K562 (cell line): Measurements from ENCODE around the gene MB21D2. TPM values are rescaled to one million over a fixed set of nuclear protein-coding genes. Genes with fewer than 3 reads are reported as not detected.

Source experiments
- CBX8 ChIP-seq: fragments of 200-600 bp; sonication (generic); IDR thresholded peaks from 2 replicates; pipeline ENCODE4 v1.6.1; 2012; ENCODE audit warnings: borderline replicate concordance, mixed run types, low read depth, mild to moderate bottlenecking, moderate library complexity, mixed read lengths, low read length, control low read depth, inconsistent platforms; ENCODE audit not compliant: poor library complexity, severe bottlenecking; ENCODE audit errors: extremely low read depth
- HDAC8 ChIP-seq: fragments of 450-650 bp; IDR thresholded peaks from 2 replicates; pipeline ENCODE4 v1.6.1; 2016; ENCODE audit warnings: mild to moderate bottlenecking, missing genetic modification characterization, moderate library complexity, missing compliant biosample characterization
- HMG20A ChIP-seq: fragments of 450-650 bp; formaldehyde crosslinking; conservative IDR thresholded peaks from 2 replicates; pipeline ENCODE4 v1.4.0; 2020; ENCODE audit warnings: mild to moderate bottlenecking, mixed read lengths
- HMGN3 ChIP-seq: IDR thresholded peaks from 2 replicates; pipeline ENCODE4 v1.6.1; 2011; ENCODE audit warnings: borderline replicate concordance, low read depth, mild to moderate bottlenecking, mixed read lengths, low read length; ENCODE audit not compliant: insufficient read length; ENCODE audit errors: extremely low read depth
- IFI16 ChIP-seq: fragments of 250-450 bp; sonication (Bioruptor Pico); IDR thresholded peaks from 2 replicates; pipeline ENCODE4 v2.1.2; 2022; ENCODE audit warnings: mild to moderate bottlenecking, inconsistent platforms
- IRF2 ChIP-seq: sonication (generic); formaldehyde crosslinking; IDR thresholded peaks from 2 replicates; pipeline ENCODE4 v1.8.1; 2022; ENCODE audit warnings: mild to moderate bottlenecking, missing genetic modification reagents
- MCM7 ChIP-seq, 2 experiments: fragments of 450-650 bp; IDR thresholded peaks; 2 replicates each; pipeline ENCODE4 v1.6.1; 2016 to 2018
- TAF7 ChIP-seq: fragments of 450-650 bp; IDR thresholded peaks from 2 replicates; pipeline ENCODE4 v1.6.1; 2016; ENCODE audit warnings: missing genetic modification characterization, missing compliant biosample characterization
- TCF15 ChIP-seq: fragments of 250-450 bp; sonication (Bioruptor Pico); IDR thresholded peaks from 2 replicates; pipeline ENCODE4 v1.8.0; 2022; ENCODE audit warnings: moderate library complexity, mild to moderate bottlenecking, inconsistent platforms
- THRA ChIP-seq: fragments of 450-650 bp; IDR thresholded peaks from 2 replicates; pipeline ENCODE4 v1.6.1; 2017; ENCODE audit warnings: mild to moderate bottlenecking, moderate library complexity
- ZBTB7A ChIP-seq: IDR thresholded peaks from 2 replicates; pipeline ENCODE4 v1.6.1; 2011; ENCODE audit warnings: low read depth, mild to moderate bottlenecking, low read length, moderate library complexity, borderline replicate concordance; ENCODE audit not compliant: control insufficient read depth
- ZNF23 ChIP-seq: fragments of 250-450 bp; sonication (Bioruptor Pico); IDR thresholded peaks from 2 replicates; pipeline ENCODE4 v1.4.0; 2020; ENCODE audit warnings: mild to moderate bottlenecking
- polyA plus RNA-seq, 8 experiments: library from polyadenylated mRNA; depleted of rRNA in 4 of 8; stranded (reverse) in 5 of 8; unstranded in 3 of 8; fragments of >200 nt; fragmentation: Nextera tagmentation in 2 of 8; fragmentation: Illumina TruSeq in 1 of 8; extraction: Ambion mirVana in 2 of 8; extraction: Trizol in 1 of 8; gene quantifications; 2 replicates each; pipeline versions ENCODE4 v1.2.1 to v1.2.3, GENCODE V29; 2011 to 2014; ENCODE audit warnings: inconsistent platforms in 1 of 8, missing spikeins in 1 of 8
- total RNA-seq, 7 experiments: library from RNA; depleted of rRNA in 6 of 7; stranded (reverse); fragments of >200 nt in 6 of 7; fragmentation: Illumina TruSeq in 2 of 7; extraction: Trizol in 2 of 7; gene quantifications; 2 replicates each; pipeline versions ENCODE4 v1.2.1 to v1.2.3, GENCODE V29; 2011 to 2021; ENCODE audit warnings: low replicate concordance in 1 of 7

MB21D2 gene
- total and polyA plus RNA-seq, 9 of the 15 experiments (the other 6 are each of a cell fraction or from before 2014, with no cell fraction given), result 0.01 TPM; not detected in 8

- no peak for TF ChIP-seq MCM7 (IDR thresholded peaks at IDR 0.05)
- no peak for TF ChIP-seq IFI16 (CRISPR knock-in tag)
- TF ChIP-seq HMG20A (CRISPR knock-in tag), result no peak
- TF ChIP-seq CBX8, result no peak
- TF ChIP-seq ZNF23 (CRISPR knock-in tag), result no peak
- no peak for TF ChIP-seq TAF7 (tag)
- no peak for TF ChIP-seq ZBTB7A
- TF ChIP-seq HMGN3, result no peak
- TF ChIP-seq HDAC8 (tag), result no peak
- no peak for TF ChIP-seq IRF2 (CRISPR knock-in tag)
- no peak for TF ChIP-seq THRA
- no peak for TF ChIP-seq TCF15
Measured at GRCh38 chr3:192826214-192827006, 91.2 kb downstream of the MB21D2 start (continued).
